K562 (cell line): ENCODE measurements around the gene JUNB. TPM values are rescaled to one million over a fixed set of nuclear protein-coding genes. Genes with fewer than 3 reads are reported as not detected.

Source experiments
- CHD1 ChIP-seq: fragments of 200-600 bp; sonication (generic); IDR thresholded peaks from one replicate; pipeline ENCODE4 v1.6.1; 2012; ENCODE audit warnings: mild to moderate bottlenecking, moderate library complexity, low read length, inconsistent platforms
- CTCF ChIP-seq, 3 experiments: IDR thresholded peaks in 2 of 3; conservative IDR thresholded peaks in 1 of 3; 2 replicates each; pipeline ENCODE4 v1.5.1; 2011 to 2012; ENCODE audit warnings: low read length in 3 of 3, mild to moderate bottlenecking in 3 of 3, control low read depth in 2 of 3, improper control_type of control experiment in 1 of 3, inconsistent platforms in 1 of 3, low read depth in 1 of 3, mixed read lengths in 1 of 3, moderate library complexity in 1 of 3; ENCODE audit not compliant: insufficient read depth in 2 of 3
- EP400 ChIP-seq: fragments of 450-650 bp; IDR thresholded peaks from 2 replicates; pipeline ENCODE4 v1.6.1; 2017; ENCODE audit warnings: antibody characterized with exemption, mild to moderate bottlenecking, moderate library complexity
- FOXP1 ChIP-seq: sonication (generic); formaldehyde crosslinking; IDR thresholded peaks from 2 replicates; pipeline ENCODE4 v1.8.0; 2022; ENCODE audit warnings: mild to moderate bottlenecking, missing genetic modification reagents
- HMGXB4 ChIP-seq: sonication (generic); formaldehyde crosslinking; IDR thresholded peaks from 2 replicates; pipeline ENCODE4 v1.8.1; 2023; ENCODE audit warnings: mild to moderate bottlenecking, missing genetic modification reagents
- MEF2A ChIP-seq: IDR thresholded peaks from 2 replicates; pipeline ENCODE4 v1.6.1; 2011; ENCODE audit warnings: low read depth, mild to moderate bottlenecking, low read length, moderate library complexity; ENCODE audit not compliant: control insufficient read depth
- MIER1 ChIP-seq: fragments of 450-650 bp; IDR thresholded peaks from 2 replicates; pipeline ENCODE4 v1.6.1; 2016; ENCODE audit warnings: antibody characterized with exemption, mild to moderate bottlenecking, low read depth
- MITF ChIP-seq: IDR thresholded peaks from 2 replicates; pipeline ENCODE4 v1.6.1; 2014; ENCODE audit warnings: antibody characterized with exemption
- MTA1 ChIP-seq: fragments of 450-650 bp; IDR thresholded peaks from 2 replicates; pipeline ENCODE4 v1.6.1; 2017; ENCODE audit warnings: borderline replicate concordance
- NR2C1 ChIP-seq, 2 experiments: fragments of 450-650 bp; IDR thresholded peaks; 2 replicates each; pipeline ENCODE4 v1.6.1; 2017; ENCODE audit warnings: mild to moderate bottlenecking in 2 of 2, antibody characterized with exemption in 1 of 2, inconsistent platforms in 1 of 2, missing compliant biosample characterization in 1 of 2, missing genetic modification characterization in 1 of 2
- NRF1 ChIP-seq, 2 experiments: fragments of 450-650 bp; IDR thresholded peaks in 1 of 2; conservative IDR thresholded peaks in 1 of 2; 2 replicates each; pipeline ENCODE4 v1.6.1; 2014; ENCODE audit warnings: mild to moderate bottlenecking in 2 of 2
- RCOR1 ChIP-seq, 2 experiments: IDR thresholded peaks; 2 replicates each; pipeline ENCODE4 v1.6.1; 2012; ENCODE audit warnings: low read depth in 2 of 2, low read length in 2 of 2, borderline replicate concordance in 1 of 2, improper control_type of control experiment in 1 of 2
- SIN3B ChIP-seq: fragments of 450-650 bp; IDR thresholded peaks from 2 replicates; pipeline ENCODE4 v1.6.1; 2017; ENCODE audit warnings: low read depth, mild to moderate bottlenecking, moderate library complexity
- ZBTB1 ChIP-seq: sonication (generic); formaldehyde crosslinking; IDR thresholded peaks from 2 replicates; pipeline ENCODE4 v1.8.1; 2023; ENCODE audit warnings: missing genetic modification reagents, low read depth, mild to moderate bottlenecking, borderline replicate concordance
- ZNF121 ChIP-seq: sonication (generic); formaldehyde crosslinking; conservative IDR thresholded peaks from 2 replicates; pipeline ENCODE4 v1.8.0; 2022; ENCODE audit warnings: missing genetic modification reagents
- ZNF146 ChIP-seq: IDR thresholded peaks from one replicate; pipeline ENCODE4 v1.6.1; 2018; ENCODE audit warnings: missing compliant biosample characterization; ENCODE audit not compliant: unreplicated experiment
- ZNF668 ChIP-seq: fragments of 250-450 bp; sonication (Bioruptor Pico); IDR thresholded peaks from 2 replicates; pipeline ENCODE4 v1.8.0; 2022; ENCODE audit warnings: mild to moderate bottlenecking, inconsistent platforms
- polyA plus RNA-seq, 8 experiments: library from polyadenylated mRNA; depleted of rRNA in 4 of 8; stranded (reverse) in 5 of 8; unstranded in 3 of 8; fragments of >200 nt; fragmentation: Nextera tagmentation in 2 of 8; fragmentation: Illumina TruSeq in 1 of 8; extraction: Ambion mirVana in 2 of 8; extraction: Trizol in 1 of 8; gene quantifications; 2 replicates each; pipeline versions ENCODE4 v1.2.1 to v1.2.3, GENCODE V29; 2011 to 2014; ENCODE audit warnings: inconsistent platforms in 1 of 8, missing spikeins in 1 of 8
- total RNA-seq, 7 experiments: library from RNA; depleted of rRNA in 6 of 7; stranded (reverse); fragments of >200 nt in 6 of 7; fragmentation: Illumina TruSeq in 2 of 7; extraction: Trizol in 2 of 7; gene quantifications; 2 replicates each; pipeline versions ENCODE4 v1.2.1 to v1.2.3, GENCODE V29; 2011 to 2021; ENCODE audit warnings: low replicate concordance in 1 of 7

JUNB gene
- total and polyA plus RNA-seq, 9 of the 15 experiments (the other 6 are each of a cell fraction or from before 2014, with no cell fraction given), result 0.23 to 88.1 (median 13.1) TPM

- no peak for TF ChIP-seq NR2C1 (IDR thresholded peaks at IDR 0.05)
- no peak for TF ChIP-seq NR2C1 (tag; IDR thresholded peaks at IDR 0.05)
- no peak for TF ChIP-seq ZNF146
- TF ChIP-seq CTCF (IDR thresholded peaks at IDR 0.05 in 2 of 3, conservative IDR thresholded peaks at IDR 0.05 in 1 of 3; ENCODE audit: insufficient read depth in 2 of 3, low read depth in 1 of 3, low read length in 3 of 3), result no peak
- TF ChIP-seq MITF, result peak; percentile 26; the same call in 1 of the 2 replicates
- TF ChIP-seq MIER1, result peak; percentile 40; the same call in 1 of the 2 replicates
- peak; percentile 16; the same call in 1 of the 2 replicates for TF ChIP-seq SIN3B
- TF ChIP-seq ZNF121 (CRISPR knock-in tag), result no peak
- TF ChIP-seq FOXP1 (CRISPR knock-in tag), result peak; percentile 63; the same call in 1 of the 2 replicates
- no peak for TF ChIP-seq MEF2A
- peak; percentile 62; the same call in 1 of the 2 replicates for TF ChIP-seq ZBTB1 (CRISPR knock-in tag)
- TF ChIP-seq ZNF668 (CRISPR knock-in tag), result 0 out of 2 replicates have a peak, but pooled peaks have one; percentile 30
- 0 out of 2 replicates have a peak, but pooled peaks have one; percentile 14 for TF ChIP-seq MTA1
- peak; percentile 58 for TF ChIP-seq HMGXB4 (CRISPR knock-in tag)
- TF ChIP-seq NRF1 (conservative IDR thresholded peaks at IDR 0.05 in 1 of 2, IDR thresholded peaks at IDR 0.05 in 1 of 2), result peak; percentile 68 to 74
- peak; percentile 92 for TF ChIP-seq CHD1
- TF ChIP-seq RCOR1 (IDR thresholded peaks at IDR 0.05; ENCODE audit: borderline replicate concordance in 1 of 2, low read depth in 2 of 2, low read length in 2 of 2), result no peak
- TF ChIP-seq EP400, result peak; percentile 66; the same call in 1 of the 2 replicates
Measured at GRCh38 chr19:12801466-12802266, 10.4 kb downstream of the JUNB start, which contains the start of the genes PRDX2 and THSD8 (continued).
